SK-N-SH treated with all-trans-retinoic acid at 6 μM for 48 hours (cell line): Measurements from ENCODE around the gene ALKBH1.

Experiments used
- ATAC-seq: fragments of 200-7000 bp; cut with Tn5 transposase; 3 replicates; pipeline ENCODE4 v1.9.1; 2020; ENCODE audit warnings: mild to moderate bottlenecking, moderate library complexity
- ARNTL ChIP-seq: fragments of 450-650 bp; formaldehyde crosslinking; IDR thresholded peaks from 2 replicates; pipeline ENCODE4 v1.5.0; 2020; ENCODE audit warnings: low read depth, mild to moderate bottlenecking, moderate library complexity, borderline replicate concordance
- BACH2 ChIP-seq: fragments of 250-450 bp; sonication (Bioruptor Pico); IDR thresholded peaks from 2 replicates; pipeline ENCODE4 v1.9.0; 2021; ENCODE audit warnings: mild to moderate bottlenecking, borderline replicate concordance
- CREB5 ChIP-seq: fragments of 250-450 bp; sonication (Bioruptor Pico); IDR thresholded peaks from 2 replicates; pipeline ENCODE4 v1.5.1; 2020; ENCODE audit warnings: low read depth, mild to moderate bottlenecking, moderate library complexity
- CSDC2 ChIP-seq: fragments of 250-450 bp; sonication (Bioruptor Pico); IDR thresholded peaks from 2 replicates; pipeline ENCODE4 v1.5.0; 2020; ENCODE audit warnings: mild to moderate bottlenecking, moderate library complexity
- CSRNP3 ChIP-seq: fragments of 250-450 bp; sonication (Bioruptor Pico); IDR thresholded peaks from 2 replicates; pipeline ENCODE4 v1.5.1; 2021; ENCODE audit warnings: mild to moderate bottlenecking, moderate library complexity
- ESRRG ChIP-seq: fragments of 250-450 bp; sonication (Bioruptor Pico); IDR thresholded peaks from 2 replicates; pipeline ENCODE4 v1.6.1; 2021; ENCODE audit warnings: mild to moderate bottlenecking
- GLIS3 ChIP-seq: fragments of 250-450 bp; sonication (Bioruptor Pico); IDR thresholded peaks from 2 replicates; pipeline ENCODE4 v1.5.0; 2020; ENCODE audit warnings: mild to moderate bottlenecking, moderate library complexity
- ISL1 ChIP-seq: fragments of 250-450 bp; sonication (Bioruptor Pico); IDR thresholded peaks from 2 replicates; pipeline ENCODE4 v2.1.2; 2022; ENCODE audit warnings: mild to moderate bottlenecking, moderate library complexity
- OSR1 ChIP-seq: fragments of 250-450 bp; sonication (Bioruptor Pico); IDR thresholded peaks from 2 replicates; pipeline ENCODE4 v1.8.0; 2022; ENCODE audit warnings: moderate library complexity, mild to moderate bottlenecking, inconsistent platforms
- PATZ1 ChIP-seq: fragments of 250-450 bp; sonication (Bioruptor Pico); IDR thresholded peaks from 2 replicates; pipeline ENCODE4 v1.8.0; 2020; ENCODE audit warnings: mild to moderate bottlenecking, moderate library complexity, borderline replicate concordance
- POU6F1 ChIP-seq: fragments of 250-450 bp; sonication (Bioruptor Pico); IDR thresholded peaks from 2 replicates; pipeline ENCODE4 v1.8.0; 2021; ENCODE audit warnings: low read depth, mild to moderate bottlenecking, moderate library complexity, borderline replicate concordance
- PPARA ChIP-seq: fragments of 250-450 bp; sonication (Bioruptor Pico); IDR thresholded peaks from 2 replicates; pipeline ENCODE4 v1.5.0; 2020; ENCODE audit warnings: mild to moderate bottlenecking, borderline replicate concordance
- RARB ChIP-seq: fragments of 250-450 bp; sonication (Bioruptor Pico); IDR thresholded peaks from 2 replicates; pipeline ENCODE4 v1.8.0; 2021; ENCODE audit warnings: mild to moderate bottlenecking, moderate library complexity
- SNAI2 ChIP-seq: fragments of 250-450 bp; sonication (Bioruptor Pico); IDR thresholded peaks from 2 replicates; pipeline ENCODE4 v1.5.0; 2020; ENCODE audit warnings: mild to moderate bottlenecking, moderate library complexity
- TCF4 ChIP-seq: fragments of 250-450 bp; sonication (Bioruptor Pico); IDR thresholded peaks from 2 replicates; pipeline ENCODE4 v1.8.0; 2021; ENCODE audit warnings: mild to moderate bottlenecking, moderate library complexity, borderline replicate concordance
- TOX ChIP-seq: fragments of 250-450 bp; sonication (Bioruptor Pico); IDR thresholded peaks from 2 replicates; pipeline ENCODE4 v1.8.0; 2021; ENCODE audit warnings: mild to moderate bottlenecking, moderate library complexity, borderline replicate concordance
- TSHZ2 ChIP-seq: fragments of 250-450 bp; sonication (Bioruptor Pico); IDR thresholded peaks from 2 replicates; pipeline ENCODE4 v1.5.0; 2020; ENCODE audit warnings: mild to moderate bottlenecking, moderate library complexity
- ZC3H10 ChIP-seq: fragments of 250-450 bp; sonication (Bioruptor Pico); IDR thresholded peaks from 2 replicates; pipeline ENCODE4 v1.5.1; 2021; ENCODE audit warnings: mild to moderate bottlenecking, moderate library complexity
- ZFP3 ChIP-seq: fragments of 250-450 bp; sonication (Bioruptor Pico); IDR thresholded peaks from 2 replicates; pipeline ENCODE4 v1.5.0; 2020; ENCODE audit warnings: mild to moderate bottlenecking, moderate library complexity
- ZFP30 ChIP-seq: fragments of 450-650 bp; formaldehyde crosslinking; IDR thresholded peaks from 2 replicates; pipeline ENCODE4 v1.5.0; 2022; ENCODE audit warnings: mild to moderate bottlenecking, moderate library complexity
- ZNF565 ChIP-seq: fragments of 450-650 bp; formaldehyde crosslinking; conservative IDR thresholded peaks from 2 replicates; pipeline ENCODE4 v1.5.0; 2020; ENCODE audit warnings: low read depth, mild to moderate bottlenecking, moderate library complexity
- ZNF70 ChIP-seq: fragments of 450-650 bp; formaldehyde crosslinking; IDR thresholded peaks from 2 replicates; pipeline ENCODE4 v1.5.0; 2020; ENCODE audit warnings: mild to moderate bottlenecking, moderate library complexity
- ZNF8 ChIP-seq: fragments of 450-650 bp; formaldehyde crosslinking; IDR thresholded peaks from 2 replicates; pipeline ENCODE4 v1.5.0; 2020; ENCODE audit warnings: mild to moderate bottlenecking, moderate library complexity

ALKBH1 gene

GRCh38 chr14:77630111-77630510 lies 77.7 kb downstream of the ALKBH1 start:
- TF ChIP-seq ESRRG (CRISPR knock-in tag) (no peak), BACH2 (CRISPR knock-in tag) (no peak), ZFP3 (CRISPR knock-in tag) (no peak)

GRCh38 chr14:77625360-77625759 lies 82.5 kb downstream of the ALKBH1 start:
- ATAC-seq: no peak
- TF ChIP-seq BACH2 (CRISPR knock-in tag) (no peak), OSR1 (CRISPR knock-in tag) (no peak), ISL1 (CRISPR knock-in tag) (no peak), ARNTL (CRISPR knock-in tag) (no peak), CREB5 (CRISPR knock-in tag) (no peak), POU6F1 (CRISPR knock-in tag) (no peak), PPARA (CRISPR knock-in tag) (no peak), TOX (CRISPR knock-in tag) (no peak), TCF4 (CRISPR knock-in tag) (no peak), ZFP3 (CRISPR knock-in tag) (no peak), CSDC2 (CRISPR knock-in tag) (no peak), ZNF8 (CRISPR knock-in tag) (no peak), ZNF565 (no peak), PATZ1 (CRISPR knock-in tag) (no peak), SNAI2 (no peak), RARB (CRISPR knock-in tag) (no peak), ZC3H10 (CRISPR knock-in tag) (no peak), CSRNP3 (no peak), ZNF70 (CRISPR knock-in tag) (no peak), TSHZ2 (no peak)

More at GRCh38 chr14:77630111-77630510, 77.7 kb downstream of the ALKBH1 start:
- ATAC-seq: no peak

- no peak for ATAC-seq
- TF ChIP-seq TCF4 (CRISPR knock-in tag) (no peak), ZNF565 (no peak), ISL1 (CRISPR knock-in tag) (no peak), SNAI2 (no peak), ARNTL (CRISPR knock-in tag) (no peak), ZNF70 (CRISPR knock-in tag) (no peak), CSDC2 (CRISPR knock-in tag) (no peak), ZFP3 (CRISPR knock-in tag) (no peak), ZFP30 (CRISPR knock-in tag) (no peak), CREB5 (CRISPR knock-in tag) (no peak), OSR1 (CRISPR knock-in tag) (no peak), TSHZ2 (no peak), BACH2 (CRISPR knock-in tag) (no peak), GLIS3 (CRISPR knock-in tag) (no peak), RARB (CRISPR knock-in tag) (no peak), PPARA (CRISPR knock-in tag) (no peak), ESRRG (CRISPR knock-in tag) (no peak)
Measured at GRCh38 chr14:77623201-77623600, 84.6 kb downstream of the ALKBH1 start.
